HG03442 (cell line): Measurements from ENCODE around the gene ERVW-1.
"Not testable (repeated sequence)": the region's sequence is repeated elsewhere in the genome, so short reads cannot be mapped to it uniquely, and the experiment has no call there.

Experiments used
- ATAC-seq: cut with Tn5 transposase; IDR thresholded peaks from one replicate; pipeline ENCODE4 v1.9.1; 2021; ENCODE audit warnings: mild to moderate bottlenecking, moderate library complexity; ENCODE audit not compliant: unreplicated experiment

Gene ERVW-1

GRCh38 chr7:92477681-92478080 lies at the start of gene ERVW-1:
ERVW-1 (minus strand) TSS chr7:92477946; CDS start chr7:92470381, 7,565 bp downstream.
- not testable (repeated sequence) for ATAC-seq

GRCh38 chr7:92523110-92523509 lies 45.4 kb upstream of the ERVW-1 start:
- no peak for ATAC-seq

GRCh38 chr7:92520024-92520423 lies 42.3 kb upstream of the ERVW-1 start:
- ATAC-seq = no peak

GRCh38 chr7:92517631-92518030 lies 39.9 kb upstream of the ERVW-1 start:
- ATAC-seq = no peak

- ATAC-seq = no peak
Measured at GRCh38 chr7:92513167-92513902, 35.6 kb upstream of the ERVW-1 start.

- ATAC-seq = no peak
Measured at GRCh38 chr7:92508946-92509345, 31.2 kb upstream of the ERVW-1 start.

GRCh38 chr7:92506363-92506762 lies 28.6 kb upstream of the ERVW-1 start:
- no peak for ATAC-seq

GRCh38 chr7:92504563-92504962 lies 26.8 kb upstream of the ERVW-1 start:
- ATAC-seq = no peak

- no peak for ATAC-seq
Measured at GRCh38 chr7:92503767-92504166, 26.0 kb upstream of the ERVW-1 start.

GRCh38 chr7:92498557-92498956 lies 20.8 kb upstream of the ERVW-1 start:
- no peak for ATAC-seq

GRCh38 chr7:92496876-92497275 lies 19.1 kb upstream of the ERVW-1 start:
- no peak for ATAC-seq

GRCh38 chr7:92489634-92490033 lies 11.9 kb upstream of the ERVW-1 start:
- no peak for ATAC-seq

GRCh38 chr7:92487804-92488203 lies 10.1 kb upstream of the ERVW-1 start:
- ATAC-seq = no peak

- ATAC-seq = no peak
Measured at GRCh38 chr7:92485974-92486373, 8.2 kb upstream of the ERVW-1 start.

GRCh38 chr7:92485267-92485892 lies 7.6 kb upstream of the ERVW-1 start:
- ATAC-seq = no peak

GRCh38 chr7:92484226-92484625 lies 6.5 kb upstream of the ERVW-1 start:
- ATAC-seq = not testable (repeated sequence)

- not testable (repeated sequence) for ATAC-seq
Measured at GRCh38 chr7:92483624-92484023, 5.9 kb upstream of the ERVW-1 start.

GRCh38 chr7:92479146-92479545 lies 1.4 kb upstream of the ERVW-1 start:
- ATAC-seq = not testable (repeated sequence)

- ATAC-seq = no peak
Measured at GRCh38 chr7:92478711-92479110, 965 bp upstream of the ERVW-1 start.

GRCh38 chr7:92478095-92478494 lies 349 bp upstream of the ERVW-1 start:
- ATAC-seq = no peak

GRCh38 chr7:92475851-92476590 lies 1.7 kb downstream of the ERVW-1 start:
- ATAC-seq = not testable (repeated sequence)

GRCh38 chr7:92475261-92475770 lies 2.4 kb downstream of the ERVW-1 start:
- not testable (repeated sequence) for ATAC-seq
